GM11168 (cell line): ENCODE data around the gene LIPH.
"Not testable (repeated sequence)": the region's sequence is repeated elsewhere in the genome, so short reads cannot be mapped to it uniquely, and the experiment has no call there.

ENCODE experiments used
- in situ Hi-C: fragments of 300-500 bp; cut with MboI; formaldehyde crosslinking; loops from one replicate; pipeline ENCODE4 v1.12.0; 2022; ENCODE audit warnings: low sequenced_read_pairs; ENCODE audit not compliant: unreplicated experiment

The LIPH gene

DNA sequence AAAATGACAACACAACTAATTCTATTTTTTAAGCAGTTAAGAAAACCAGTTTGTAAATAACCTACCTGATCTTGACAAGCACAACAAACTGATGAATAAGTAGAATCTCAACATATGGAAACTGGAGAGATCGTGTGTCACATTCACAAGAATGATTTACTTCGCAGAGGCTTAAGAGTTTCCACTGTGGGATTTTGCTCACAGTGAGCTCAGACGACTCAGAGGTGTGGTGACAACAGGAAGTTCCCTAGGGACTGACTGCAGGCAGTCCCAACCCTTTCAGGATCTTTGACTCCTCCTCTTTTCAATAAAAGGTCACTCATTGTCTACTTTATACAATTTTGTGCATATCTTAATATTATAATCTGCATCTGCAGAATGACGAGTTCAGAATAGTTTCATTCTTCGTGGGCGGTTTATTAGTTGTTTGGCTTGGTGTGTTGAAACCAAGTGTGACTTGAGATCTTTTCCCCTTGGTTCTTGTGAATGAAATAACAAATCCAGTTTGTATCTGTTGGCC is at the start of gene LIPH:
TSS of gene LIPH (minus strand) at position 231 of the 520 bp plus-strand sequence. CDS start at position 114, 117 bp downstream.
- in situ Hi-C loops: no loop called here

DNA sequence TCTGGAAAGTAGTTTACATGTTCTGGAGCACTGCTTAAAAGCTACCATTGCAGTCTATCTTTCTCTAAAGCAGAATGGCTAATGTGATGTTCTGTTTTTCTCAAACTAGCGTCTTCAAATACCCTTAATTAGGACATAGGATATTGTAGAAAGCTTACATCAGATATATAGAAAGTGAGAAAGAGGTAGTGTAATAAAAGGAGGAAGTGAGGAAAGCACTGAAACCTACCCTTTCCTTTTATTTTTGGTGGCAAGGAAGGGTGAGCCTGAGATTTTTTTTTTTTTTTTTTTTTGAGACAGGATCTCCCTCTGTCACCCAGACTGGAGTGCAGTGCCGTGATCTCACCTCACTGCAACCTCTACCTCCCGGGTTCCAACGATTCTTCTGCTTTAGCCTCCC is 43.1 kb upstream of the LIPH start:
- in situ Hi-C loops: no loop called here

DNA sequence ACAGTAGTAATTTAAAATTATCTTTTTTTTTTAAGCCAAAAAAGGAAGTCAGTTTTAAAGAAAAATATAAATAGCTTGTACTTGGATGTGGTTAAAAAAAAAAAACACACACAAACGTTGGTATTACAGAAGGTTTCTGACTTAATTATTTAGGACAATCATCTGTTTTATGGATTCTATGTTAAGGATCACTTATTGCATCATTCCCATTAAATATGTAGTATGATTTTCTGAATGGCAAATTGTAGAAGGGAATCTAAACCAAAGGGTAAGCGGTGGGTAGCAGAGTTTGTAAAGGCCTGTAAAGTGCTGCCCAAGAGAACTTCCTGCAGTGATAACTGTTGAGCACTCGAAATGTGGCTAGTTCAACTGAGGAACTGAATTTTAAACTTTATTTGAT is 41.7 kb upstream of the LIPH start:
- in situ Hi-C loops: no loop called here

DNA sequence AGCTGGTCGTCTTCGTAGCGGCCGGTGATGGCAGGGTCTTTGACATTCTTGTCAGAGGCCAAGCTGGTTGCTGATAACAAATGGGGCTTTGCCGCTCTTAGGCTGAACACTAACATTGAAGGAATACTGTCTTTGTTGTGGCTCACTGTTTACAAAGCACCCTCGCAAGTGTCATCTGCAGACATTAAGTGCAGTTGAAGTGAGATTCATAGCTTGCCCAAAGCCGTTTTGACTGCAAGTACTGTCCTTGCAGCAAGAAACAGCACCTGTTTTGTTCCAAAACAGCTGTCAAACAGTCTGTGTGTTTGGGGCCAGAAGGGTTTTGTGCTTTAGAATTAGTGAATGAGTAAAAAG is 34.3 kb upstream of the LIPH start:
- in situ Hi-C loops: no loop called here

DNA sequence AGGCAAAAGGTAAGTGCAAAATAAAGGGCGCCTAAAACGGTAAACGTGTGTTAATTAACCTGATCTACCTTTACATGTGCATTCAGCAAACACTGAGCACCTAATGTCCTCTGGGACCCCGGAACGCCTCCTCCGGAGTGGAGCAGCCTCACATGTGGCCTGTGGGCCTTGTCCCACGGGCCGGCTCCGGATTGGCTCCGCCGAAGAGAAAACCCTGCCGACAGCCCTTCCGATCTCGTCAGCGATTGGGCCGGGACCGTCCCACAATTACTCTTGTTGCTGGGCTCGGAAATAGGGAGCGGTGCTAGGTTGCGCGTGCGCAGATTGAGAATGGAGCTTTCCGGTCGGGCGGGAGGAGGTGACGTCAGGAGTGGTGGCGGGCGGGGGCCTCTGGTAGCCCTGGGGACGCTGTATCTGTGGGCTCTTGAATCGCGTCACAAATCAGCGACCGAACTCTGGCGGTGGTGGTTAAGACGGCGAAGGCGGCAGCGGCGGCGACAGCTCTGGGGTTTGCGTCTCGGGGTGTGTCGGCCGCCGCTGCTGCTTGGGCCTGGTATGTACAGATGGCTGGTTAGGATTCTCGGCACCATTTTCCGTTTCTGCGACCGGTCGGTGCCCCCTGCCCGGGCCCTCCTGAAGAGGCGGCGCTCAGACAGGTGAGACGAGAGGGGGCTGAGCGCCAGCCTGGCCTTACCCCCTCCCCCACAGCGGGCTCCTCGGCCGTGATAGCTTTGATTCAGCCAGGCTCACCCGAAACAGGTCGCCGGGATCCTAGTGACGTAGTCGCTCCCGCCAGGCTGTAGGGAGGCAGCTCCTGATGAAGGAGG is 33.7 kb upstream of the LIPH start, which contains the start of gene SENP2:
TSS of gene SENP2 (plus strand) at position 437 of the 827 bp plus-strand sequence. CDS start at position 556, 119 bp downstream.
- in situ Hi-C loops: no loop called here

DNA sequence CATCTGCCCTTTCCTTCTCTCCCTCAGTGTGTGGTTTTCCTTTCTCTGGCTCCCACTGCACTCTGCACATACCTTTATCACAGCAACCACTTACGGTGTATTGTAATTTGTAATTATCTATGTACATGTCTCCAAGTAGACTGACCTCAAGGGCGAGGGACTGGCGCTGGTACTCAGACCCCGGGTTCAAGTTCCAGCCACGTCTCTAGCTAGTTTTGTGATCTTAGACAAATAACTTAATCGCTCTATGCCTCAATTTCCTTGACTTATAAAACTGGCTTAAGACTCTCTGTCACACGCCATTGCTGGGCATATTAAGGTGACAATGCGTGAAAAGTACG is 33.1 kb upstream of the LIPH start:
- in situ Hi-C loops: no loop called here

DNA sequence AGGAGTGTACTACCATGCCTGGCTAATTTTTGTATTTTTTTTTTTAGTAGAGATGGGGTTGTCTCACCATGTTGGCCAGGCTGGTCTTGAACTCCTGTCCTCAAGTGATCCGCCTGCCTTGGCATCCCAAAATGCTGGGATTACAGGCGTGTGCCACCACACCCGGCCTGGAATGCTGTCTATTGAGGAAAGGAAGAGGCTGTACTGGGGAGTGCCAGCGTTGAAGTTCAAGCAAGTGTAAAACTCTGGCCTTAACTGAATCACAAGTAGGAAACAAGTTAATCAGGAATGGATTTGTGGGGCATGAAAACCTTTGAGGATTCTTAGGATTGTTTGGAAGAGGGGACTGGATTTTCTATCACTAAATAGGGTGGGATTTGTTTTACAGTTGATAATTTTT is 32.3 kb upstream of the LIPH start:
- in situ Hi-C loops: no loop called here

DNA sequence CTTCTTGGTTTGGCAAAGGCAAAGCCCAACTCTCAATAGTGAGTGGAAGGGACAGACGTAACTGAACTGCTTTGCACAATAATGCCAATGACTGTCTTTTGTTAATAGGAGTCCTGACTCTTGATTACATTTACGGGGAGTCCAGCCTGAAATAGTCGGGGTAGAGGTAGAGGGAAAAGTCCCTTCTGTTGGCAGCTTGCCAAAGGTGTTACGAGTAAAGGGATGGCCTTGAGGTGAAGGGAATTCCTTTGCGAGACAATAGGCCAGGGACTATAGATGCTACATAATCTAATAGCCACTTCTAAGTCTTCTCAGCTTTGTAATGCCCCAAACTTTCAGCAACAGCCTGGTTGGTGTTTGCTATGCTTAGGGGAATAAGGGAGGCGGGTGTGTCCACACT is 31.5 kb upstream of the LIPH start:
- in situ Hi-C loops: no loop called here

DNA sequence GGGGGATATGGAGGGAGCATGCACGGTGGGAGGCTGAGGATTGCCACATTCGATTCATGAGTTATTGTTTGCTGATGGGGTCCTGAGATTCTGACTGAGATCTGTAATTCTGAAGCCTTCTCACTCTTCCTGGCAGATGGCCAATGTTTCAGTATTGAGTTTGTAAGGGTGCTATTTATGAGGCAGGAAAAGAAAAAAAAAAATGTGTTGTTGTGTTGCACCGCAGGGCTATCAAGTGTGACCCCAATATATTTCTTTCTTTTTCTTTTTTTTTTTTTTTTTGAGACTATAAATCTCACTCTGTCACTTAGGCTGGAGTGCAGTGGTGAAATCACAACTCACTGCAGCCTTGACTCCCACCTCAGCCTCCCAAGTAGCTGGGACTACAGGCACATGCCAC is 30.5 kb upstream of the LIPH start:
- in situ Hi-C loops: no loop called here

DNA sequence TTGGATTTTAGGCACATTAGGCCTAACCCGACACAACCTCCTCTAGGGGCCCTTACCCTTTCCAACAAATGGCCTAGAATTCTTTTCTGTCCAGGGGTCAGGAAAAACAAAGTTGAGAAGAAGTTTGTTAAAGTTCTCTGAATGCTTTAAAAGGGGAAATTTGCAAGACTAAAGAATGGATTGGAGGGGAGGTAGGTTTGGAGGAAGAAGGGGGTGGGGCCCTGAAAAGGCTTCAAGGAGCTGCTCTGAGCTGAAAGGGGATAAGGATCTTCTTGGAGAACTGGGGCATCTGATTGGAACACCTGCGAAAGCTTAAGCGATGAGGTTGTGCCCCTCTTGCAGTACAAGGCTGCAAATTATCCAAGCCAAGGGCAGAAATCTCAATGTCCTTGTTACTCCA is 29.8 kb upstream of the LIPH start:
- in situ Hi-C loops: no loop called here

DNA sequence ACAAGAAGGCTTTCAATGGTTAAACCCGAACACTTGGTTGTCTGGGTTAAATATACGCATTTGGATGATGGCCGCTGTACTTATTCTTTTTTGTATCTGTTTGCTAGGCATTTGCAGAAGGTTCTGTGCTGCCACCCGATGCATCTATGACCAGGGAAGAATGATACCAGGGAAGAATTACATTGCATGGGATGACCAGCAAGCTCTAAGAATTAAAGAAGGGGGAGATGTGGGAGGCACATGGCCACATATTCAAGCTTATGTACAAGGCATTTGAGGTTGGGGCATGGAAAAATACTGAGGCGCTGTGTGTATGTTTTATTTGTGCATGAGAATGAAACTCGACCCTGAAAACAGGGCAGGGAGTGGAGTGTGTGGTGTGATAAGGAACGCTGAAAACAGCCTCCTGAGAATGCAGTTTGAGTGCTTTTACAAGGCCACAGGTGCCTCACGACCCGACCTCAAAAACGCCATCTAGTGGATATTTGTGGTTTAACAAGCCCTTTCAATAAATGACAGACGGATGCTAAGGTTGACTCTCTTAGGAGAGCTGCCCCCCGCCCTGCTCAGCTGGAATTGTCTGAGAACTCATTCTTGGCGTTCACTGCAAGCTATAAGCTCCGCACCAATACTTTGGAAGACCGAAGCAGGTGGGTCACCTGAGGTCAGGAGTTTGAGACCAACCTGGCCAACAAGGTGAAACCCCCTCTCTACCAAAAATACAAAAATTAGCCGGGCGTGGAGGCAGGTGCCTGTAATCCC is 22.9 kb upstream of the LIPH start:
- in situ Hi-C loops: not testable (repeated sequence)

DNA sequence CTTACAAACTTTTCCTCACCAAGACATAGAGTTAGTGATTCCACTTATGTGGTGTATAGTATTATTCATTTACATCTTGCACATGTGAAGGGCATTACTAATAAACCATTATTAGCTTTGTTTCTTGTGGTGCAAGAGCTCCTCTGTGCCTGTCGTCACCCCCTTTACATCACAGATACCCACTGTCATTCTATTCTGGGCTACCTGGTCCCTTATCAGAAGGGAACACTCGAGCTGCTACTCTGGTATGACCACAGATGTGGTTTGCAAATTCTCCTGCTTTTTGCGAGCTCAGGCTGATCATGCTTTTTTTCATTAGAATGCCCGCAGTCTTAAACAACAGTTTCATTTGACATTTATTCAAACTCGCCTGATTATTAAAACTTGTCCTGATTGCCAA is 19.8 kb upstream of the LIPH start:
- in situ Hi-C loops: no loop called here

DNA sequence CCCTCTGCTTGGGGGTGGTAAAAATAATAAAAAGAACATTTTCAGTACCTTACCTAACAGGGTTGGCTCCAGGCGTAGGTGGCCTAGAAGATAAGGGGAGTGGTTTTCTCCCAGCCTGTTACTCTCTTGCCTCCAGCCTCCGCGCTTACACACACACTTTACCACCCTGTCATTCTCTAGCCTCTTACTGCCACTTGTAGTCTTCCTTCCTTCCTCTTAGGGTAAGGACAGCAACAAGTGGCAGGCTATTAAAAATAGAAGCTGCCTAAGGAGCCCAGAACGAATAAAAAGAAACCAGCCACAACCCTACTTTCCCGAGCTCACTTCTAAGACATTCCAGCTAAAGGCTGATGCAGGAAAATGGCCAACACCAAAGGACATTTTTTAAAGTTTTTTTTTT is 9.6 kb upstream of the LIPH start:
- in situ Hi-C loops: no loop called here

DNA sequence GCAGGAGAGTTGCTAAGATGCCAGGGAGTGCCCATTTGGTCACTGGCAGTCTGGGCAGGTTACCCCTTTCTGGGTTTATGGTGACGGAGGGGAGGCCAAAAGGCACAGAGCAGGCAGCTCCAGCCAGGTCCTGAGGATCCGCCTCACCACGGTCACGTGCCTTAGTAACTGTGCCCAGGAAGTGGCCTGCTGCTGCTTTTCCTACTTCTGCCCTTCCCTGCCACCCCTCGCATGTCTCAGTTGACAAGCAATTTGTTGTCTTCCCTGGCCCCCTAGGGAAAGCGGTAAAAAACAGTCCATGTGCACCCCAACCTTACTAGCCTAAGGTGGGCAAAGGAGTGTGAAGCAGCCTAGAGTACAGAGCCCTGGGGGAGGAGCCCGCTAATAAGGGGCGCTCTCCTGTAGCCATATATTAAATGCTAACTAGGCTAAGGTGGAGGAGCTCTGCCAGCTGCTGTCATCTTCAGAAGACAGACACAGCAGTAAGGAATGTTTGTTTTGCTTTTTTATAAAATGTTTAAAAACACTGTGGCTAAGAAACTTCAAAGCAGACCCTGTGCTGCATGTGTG is 9.1 kb upstream of the LIPH start:
- in situ Hi-C loops: no loop called here

DNA sequence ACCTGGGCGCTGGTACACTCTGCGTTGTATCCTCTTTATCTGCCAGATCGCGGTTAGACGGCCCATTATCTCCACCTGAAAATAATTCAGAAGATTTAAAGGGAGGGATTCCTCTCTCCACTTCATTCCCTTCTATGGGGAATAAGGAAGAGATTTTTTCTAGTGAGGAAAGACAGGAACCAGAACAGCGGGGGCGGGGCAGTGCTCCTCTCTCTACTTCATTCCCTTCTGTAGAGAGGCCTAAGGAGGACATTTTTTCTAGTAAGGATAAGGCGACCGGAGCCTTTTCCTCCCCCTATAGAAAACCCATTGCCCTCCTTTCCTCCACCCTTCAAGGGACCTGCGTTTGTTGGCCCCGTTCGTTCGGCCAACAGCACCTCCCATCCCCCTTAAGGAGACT is 8.3 kb upstream of the LIPH start:
- in situ Hi-C loops: no loop called here

DNA sequence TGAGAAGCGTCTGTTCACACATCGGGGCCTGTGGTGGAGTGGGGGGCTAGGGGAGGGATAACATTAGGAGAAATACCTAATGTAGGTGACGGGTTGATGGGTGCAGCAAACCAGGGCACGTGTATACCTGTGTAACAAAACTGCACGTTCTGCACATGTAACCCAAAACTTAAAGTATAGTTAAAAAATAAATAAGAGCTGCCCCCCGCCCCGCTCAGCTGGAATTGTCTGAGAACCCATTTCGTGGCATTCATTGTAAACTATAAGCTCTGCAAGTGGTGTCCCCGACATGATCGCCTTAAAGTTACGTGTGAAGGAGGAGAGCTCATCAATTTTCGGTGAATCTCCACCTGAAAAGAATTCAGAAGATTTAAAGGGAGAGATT is 7.3 kb upstream of the LIPH start:
- in situ Hi-C loops: no loop called here

DNA sequence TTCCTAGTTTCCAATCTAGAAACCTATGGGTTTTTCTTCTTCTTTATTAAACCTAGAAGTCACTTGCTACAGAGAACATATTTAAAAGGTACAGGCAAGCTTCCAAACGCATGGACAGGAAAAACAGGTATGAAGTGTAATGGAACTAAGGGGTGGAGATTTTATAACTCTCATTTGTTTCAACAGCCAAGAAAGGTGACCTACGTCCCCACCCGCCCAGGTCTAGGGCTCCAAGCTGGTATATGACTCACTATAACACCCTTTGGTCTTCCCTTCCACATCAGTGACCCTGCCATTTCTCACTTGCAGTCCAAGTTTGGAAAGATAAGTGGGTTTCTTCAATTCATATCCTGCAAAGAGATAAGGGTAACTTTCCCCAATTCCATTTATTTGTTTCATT is 6.0 kb upstream of the LIPH start:
- in situ Hi-C loops: no loop called here

DNA sequence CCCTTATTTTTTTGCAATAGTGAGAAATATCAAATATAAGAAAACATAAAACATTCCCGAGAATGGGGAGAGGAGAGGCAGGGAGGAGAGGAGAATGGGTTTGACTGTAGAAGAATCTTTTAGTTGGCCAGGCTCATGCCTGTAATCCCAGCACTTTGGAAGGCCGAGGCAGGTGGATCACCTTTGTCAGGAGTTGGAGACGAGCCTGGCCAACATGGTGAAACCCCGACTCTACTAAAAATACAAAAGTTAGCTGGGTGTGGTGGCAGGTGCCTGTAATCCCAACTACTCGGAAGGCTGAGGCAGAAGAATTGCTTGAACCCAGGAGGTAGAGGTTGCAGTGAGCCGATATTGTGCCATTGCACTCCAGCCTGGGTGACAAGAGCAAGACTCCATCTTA is 4.3 kb upstream of the LIPH start:
- in situ Hi-C loops: not testable (repeated sequence)

DNA sequence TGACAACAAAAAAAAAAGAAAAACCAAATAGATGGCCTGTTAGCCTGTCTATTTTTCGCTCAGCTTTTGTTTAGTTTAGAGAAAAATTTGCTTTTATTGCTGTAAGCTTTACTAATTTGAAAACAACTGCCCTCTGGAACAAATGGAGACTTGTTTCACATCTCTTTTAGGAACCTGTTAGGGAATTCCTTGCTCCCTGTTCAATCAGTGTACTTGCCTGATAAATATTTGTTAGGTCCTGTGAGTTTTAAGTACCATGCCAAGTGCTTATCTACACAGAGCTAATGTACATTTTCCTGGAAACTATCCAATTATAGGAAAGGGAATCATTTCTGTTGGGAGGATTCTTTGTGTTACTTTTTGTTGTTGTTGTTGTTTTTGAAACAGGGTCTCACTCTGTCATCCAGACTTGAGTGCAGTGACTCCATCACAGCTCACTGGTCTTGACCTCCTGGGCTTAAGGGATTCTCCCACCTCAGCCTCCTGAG is 3.5 kb upstream of the LIPH start:
- in situ Hi-C loops: no loop called here

DNA sequence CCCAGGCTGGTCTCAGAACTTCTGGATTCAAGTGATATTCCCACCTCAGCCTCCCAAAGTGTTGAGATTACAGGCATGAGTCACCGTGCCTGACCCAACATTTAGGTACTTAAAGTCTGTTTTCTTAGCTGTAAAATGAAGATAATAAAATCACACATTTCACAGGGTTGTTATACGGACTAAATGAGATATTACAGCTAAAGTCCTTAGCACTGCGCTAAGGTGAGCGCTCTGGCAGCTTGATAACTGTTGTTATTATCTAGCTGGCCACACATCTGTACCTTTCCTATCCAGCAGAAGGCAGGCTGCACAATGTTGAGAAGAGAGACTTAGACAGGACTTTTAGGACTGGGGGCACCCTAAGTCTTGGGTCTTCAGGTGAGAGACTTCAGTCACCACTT is 2.7 kb upstream of the LIPH start:
- in situ Hi-C loops: no loop called here

DNA sequence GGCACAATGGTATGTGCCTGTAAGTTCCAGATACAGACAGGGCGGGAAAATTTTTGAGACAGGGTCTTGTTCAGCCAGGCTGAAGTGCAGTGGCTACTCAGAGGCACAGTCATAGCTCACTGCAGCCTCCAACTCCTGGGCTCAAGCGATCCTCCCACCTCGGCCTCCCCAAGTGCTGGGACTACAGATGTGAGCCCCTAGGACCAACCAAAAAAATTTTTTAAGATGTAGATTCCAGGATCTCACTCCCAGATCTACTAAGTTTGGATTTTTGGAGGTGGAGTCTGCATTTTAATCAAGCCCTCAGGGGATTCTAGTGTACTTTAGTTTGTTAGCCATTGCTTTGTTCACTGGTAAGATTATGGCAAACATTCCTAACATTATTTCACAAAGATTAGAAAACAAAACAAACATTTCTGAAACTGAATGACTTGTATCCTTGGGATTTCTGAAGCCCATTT is 2.7 kb downstream of the LIPH start:
- in situ Hi-C loops: no loop called here
